Mucosa of rectum (tissue), 2 donors: ENCODE data around the gene MPO.
A peak's percentile ranks its signal among the peaks of the same experiment; 100 is the strongest.

Experiments used
- H3K27ac ChIP-seq, 2 donors: one replicate each; pipeline ENCODE4 v1.7.0; 2013; ENCODE audit warnings: inconsistent platforms in 2 of 2, low read depth in 2 of 2, low read length in 2 of 2
- H3K27me3 ChIP-seq, 2 donors: one replicate each; pipeline ENCODE4 v1.7.0; 2013; ENCODE audit warnings: low read length in 2 of 2; ENCODE audit not compliant: control insufficient read depth in 2 of 2, insufficient read depth in 2 of 2
- H3K36me3 ChIP-seq, 2 donors: one replicate each; pipeline ENCODE4 v1.7.0; 2013; ENCODE audit warnings: low read length in 2 of 2; ENCODE audit not compliant: control insufficient read depth in 2 of 2, insufficient read depth in 2 of 2
- H3K4me1 ChIP-seq, 2 donors: one replicate each; pipeline ENCODE4 v1.7.0; 2013; ENCODE audit warnings: low read length in 2 of 2, mild to moderate bottlenecking in 1 of 2; ENCODE audit not compliant: control insufficient read depth in 2 of 2, insufficient read depth in 2 of 2
- H3K4me3 ChIP-seq, 2 donors: one replicate each; pipeline ENCODE4 v1.7.0; 2013; ENCODE audit warnings: low read length in 2 of 2
- H3K9ac ChIP-seq, 2 donors: one replicate each; pipeline ENCODE4 v1.7.0; 2013; ENCODE audit warnings: low read length in 2 of 2, low read depth in 1 of 2, mild to moderate bottlenecking in 1 of 2
- H3K9me3 ChIP-seq, 2 donors: one replicate each; pipeline ENCODE4 v1.7.0; 2013; ENCODE audit warnings: low read length in 2 of 2; ENCODE audit not compliant: control insufficient read depth in 2 of 2
- donor health status: healthy.
- donor health status: Normal muscosa, but diverticular disease.

The MPO gene

DNA sequence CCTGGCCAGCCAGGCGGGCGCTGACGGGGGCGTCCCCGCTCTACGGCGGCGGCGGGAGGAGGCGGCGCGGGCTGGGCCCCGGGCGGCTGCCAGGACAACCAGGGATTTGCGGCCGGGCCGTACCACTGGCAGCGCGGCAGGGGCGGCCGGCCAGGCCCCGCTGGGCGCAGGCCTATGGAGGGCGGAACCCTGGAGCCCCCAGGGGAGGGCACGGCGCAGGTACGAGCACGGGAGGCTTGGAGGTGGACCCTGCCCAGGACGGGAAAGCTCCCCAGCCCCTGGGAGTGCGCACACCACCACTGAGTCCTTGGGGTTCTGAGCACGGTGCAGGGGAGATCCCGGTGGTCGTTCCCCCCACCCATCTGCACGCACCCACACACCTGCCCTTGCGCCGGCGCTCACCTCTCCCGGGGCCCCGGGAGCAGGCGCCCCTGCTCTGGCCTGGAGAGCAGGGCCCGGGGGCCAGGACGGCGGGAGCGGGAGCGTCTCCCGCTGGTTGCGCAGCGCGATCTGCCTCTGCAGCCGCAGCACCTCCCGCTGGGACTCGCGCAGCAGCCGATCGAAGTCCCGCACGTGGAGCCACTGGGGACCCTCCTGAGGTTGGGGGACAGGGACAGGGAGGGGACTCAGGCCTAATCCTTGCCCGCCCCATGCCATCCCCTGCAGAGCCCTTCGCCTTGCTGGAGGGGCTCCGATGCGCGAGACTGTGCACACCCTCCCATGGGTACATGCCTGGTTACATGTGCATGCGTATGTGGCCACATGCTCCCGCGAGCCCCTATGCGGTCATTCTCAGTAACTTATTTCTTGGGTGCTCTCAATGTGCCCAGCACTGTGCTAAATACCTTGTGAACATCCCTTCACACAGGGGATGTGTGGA is 43.9 kb upstream of the MPO start:
- Histone ChIP-seq H3K27ac (peak overlapping the region; percentile 5 to 23), H3K27me3 (no peaks in the 10 kb centered on the region), H3K9ac (peak overlapping the region; percentile 65 to 70), H3K4me3 (peak overlapping the region; percentile 79 to 83), H3K4me1 (peaks cover 9 to 16% of the 10 kb centered on the region in 2 donors), H3K9me3 (no peaks in the 10 kb centered on the region), H3K36me3 (no peaks in the 10 kb centered on the region)

DNA sequence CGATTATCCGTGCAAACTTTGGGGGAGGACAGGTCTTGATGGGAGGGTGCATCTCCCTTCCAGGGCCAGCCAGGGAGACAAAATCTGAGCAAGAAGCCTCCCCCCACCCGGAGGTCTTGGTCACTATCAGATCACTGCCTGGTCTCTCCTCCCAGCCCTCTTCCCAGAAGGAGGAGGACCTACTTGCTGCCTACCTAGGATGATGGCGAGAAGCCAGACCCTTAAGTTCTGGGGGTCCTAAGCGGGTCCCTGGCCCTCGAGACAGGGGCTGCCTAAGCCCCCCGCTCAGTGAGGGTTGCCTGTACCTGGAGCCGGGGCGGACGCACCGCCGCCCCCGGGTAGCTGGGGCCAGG is 43.3 kb upstream of the MPO start:
- no peaks in the 10 kb centered on the region for H3K27me3 ChIP-seq
- H3K9me3 ChIP-seq, result no peaks in the 10 kb centered on the region
- peak overlapping the region; percentile 56 to 70 for H3K9ac ChIP-seq
- no peaks in the 10 kb centered on the region for H3K36me3 ChIP-seq
- H3K27ac ChIP-seq, result peak overlapping the region in 1 of 2 donors; percentile 23
- peaks cover 9 to 14% of the 10 kb centered on the region in 2 donors for H3K4me1 ChIP-seq
- peak overlapping the region; percentile 67 to 83 for H3K4me3 ChIP-seq

GRCh38 chr17:58323366-58324055 is 42.8 kb upstream of the MPO start:
- no peaks in the 10 kb centered on the region for H3K36me3 ChIP-seq
- H3K4me1 ChIP-seq, result peaks cover 9 to 13% of the 10 kb centered on the region in 2 donors
- H3K9me3 ChIP-seq, result no peaks in the 10 kb centered on the region
- peak overlapping the region in 1 of 2 donors; percentile 70 for H3K9ac ChIP-seq
- no peak overlapping the region for H3K27ac ChIP-seq
- peak overlapping the region in 1 of 2 donors; percentile 67 for H3K4me3 ChIP-seq
- no peaks in the 10 kb centered on the region for H3K27me3 ChIP-seq

DNA sequence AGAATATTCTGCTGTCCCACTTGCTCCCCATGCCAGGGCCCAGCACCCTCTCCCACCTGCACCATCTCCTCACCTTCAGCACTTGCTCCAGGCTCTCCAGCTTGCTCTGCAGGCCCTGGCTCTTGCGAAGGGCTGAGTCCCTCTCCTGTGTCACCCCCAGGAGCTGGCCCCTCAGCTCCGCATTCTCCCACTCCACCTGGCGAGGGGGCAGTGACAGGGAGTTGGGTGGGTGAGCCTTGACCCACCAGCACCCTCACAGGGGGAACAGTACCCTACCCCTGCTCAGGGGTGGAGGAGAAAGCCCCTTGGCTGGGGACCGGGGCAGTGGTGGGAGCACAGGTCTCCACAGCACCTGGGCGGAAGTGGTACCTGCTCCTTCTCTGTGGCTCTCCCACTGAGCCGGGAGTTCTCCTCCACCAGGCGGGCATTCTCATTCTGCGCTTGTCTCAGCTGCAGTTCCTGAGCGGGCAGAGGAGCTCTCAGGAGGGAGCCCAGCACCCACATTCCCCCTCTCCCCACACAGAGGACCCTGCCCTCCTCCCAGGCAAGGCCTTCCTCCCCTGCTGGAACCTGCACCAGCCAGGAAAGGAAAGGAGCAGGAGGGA is 41.9 kb upstream of the MPO start:
- Histone ChIP-seq H3K36me3 (no peaks in the 10 kb centered on the region), H3K27me3 (no peaks in the 10 kb centered on the region), H3K4me1 (peaks cover 7 to 13% of the 10 kb centered on the region in 2 donors), H3K4me3 (no peak overlapping the region), H3K9me3 (no peaks in the 10 kb centered on the region), H3K9ac (no peak overlapping the region), H3K27ac (peak overlapping the region in 1 of 2 donors; percentile 0)

GRCh38 chr17:58321571-58322525 is 41.1 kb upstream of the MPO start:
- Histone ChIP-seq H3K4me3 (no peak overlapping the region), H3K9ac (no peak overlapping the region), H3K27ac (no peak overlapping the region), H3K4me1 (peaks cover 7 to 16% of the 10 kb centered on the region in 2 donors), H3K9me3 (no peaks in the 10 kb centered on the region), H3K36me3 (no peaks in the 10 kb centered on the region), H3K27me3 (no peaks in the 10 kb centered on the region)

- Histone ChIP-seq H3K27ac (no peak overlapping the region), H3K4me3 (no peak overlapping the region), H3K27me3 (no peaks in the 10 kb centered on the region), H3K9me3 (no peaks in the 10 kb centered on the region), H3K9ac (no peak overlapping the region), H3K4me1 (peaks cover 7 to 16% of the 10 kb centered on the region in 2 donors), H3K36me3 (no peaks in the 10 kb centered on the region)
These were observed 40.0 kb upstream of the MPO start for GRCh38 chr17:58320570-58321323.

DNA sequence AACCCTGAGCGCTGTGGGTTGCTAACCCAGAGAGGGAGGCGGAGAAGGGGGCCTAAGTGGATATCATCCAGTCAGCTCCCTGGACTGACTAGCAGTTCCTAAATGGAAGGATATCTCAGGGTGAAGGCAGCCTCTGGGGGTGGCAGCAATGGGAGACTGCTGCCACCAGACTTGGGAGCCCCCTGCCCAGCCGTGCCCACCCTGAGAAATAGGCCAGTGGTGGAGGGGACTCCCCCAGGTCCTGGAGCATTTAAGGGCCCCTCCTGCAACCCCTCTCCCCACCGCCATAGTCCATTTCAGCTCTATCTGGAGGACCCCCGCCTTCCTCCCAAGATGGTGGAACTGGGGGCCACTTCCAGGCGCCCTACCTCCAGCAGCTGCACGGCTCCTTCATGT is 39.4 kb upstream of the MPO start:
- H3K4me1 ChIP-seq, result peaks cover 5 to 15% of the 10 kb centered on the region in 2 donors
- H3K4me3 ChIP-seq, result no peak overlapping the region
- H3K9ac ChIP-seq, result no peak overlapping the region
- no peaks in the 10 kb centered on the region for H3K9me3 ChIP-seq
- H3K27me3 ChIP-seq, result no peaks in the 10 kb centered on the region
- no peaks in the 10 kb centered on the region for H3K36me3 ChIP-seq
- H3K27ac ChIP-seq, result no peak overlapping the region

DNA sequence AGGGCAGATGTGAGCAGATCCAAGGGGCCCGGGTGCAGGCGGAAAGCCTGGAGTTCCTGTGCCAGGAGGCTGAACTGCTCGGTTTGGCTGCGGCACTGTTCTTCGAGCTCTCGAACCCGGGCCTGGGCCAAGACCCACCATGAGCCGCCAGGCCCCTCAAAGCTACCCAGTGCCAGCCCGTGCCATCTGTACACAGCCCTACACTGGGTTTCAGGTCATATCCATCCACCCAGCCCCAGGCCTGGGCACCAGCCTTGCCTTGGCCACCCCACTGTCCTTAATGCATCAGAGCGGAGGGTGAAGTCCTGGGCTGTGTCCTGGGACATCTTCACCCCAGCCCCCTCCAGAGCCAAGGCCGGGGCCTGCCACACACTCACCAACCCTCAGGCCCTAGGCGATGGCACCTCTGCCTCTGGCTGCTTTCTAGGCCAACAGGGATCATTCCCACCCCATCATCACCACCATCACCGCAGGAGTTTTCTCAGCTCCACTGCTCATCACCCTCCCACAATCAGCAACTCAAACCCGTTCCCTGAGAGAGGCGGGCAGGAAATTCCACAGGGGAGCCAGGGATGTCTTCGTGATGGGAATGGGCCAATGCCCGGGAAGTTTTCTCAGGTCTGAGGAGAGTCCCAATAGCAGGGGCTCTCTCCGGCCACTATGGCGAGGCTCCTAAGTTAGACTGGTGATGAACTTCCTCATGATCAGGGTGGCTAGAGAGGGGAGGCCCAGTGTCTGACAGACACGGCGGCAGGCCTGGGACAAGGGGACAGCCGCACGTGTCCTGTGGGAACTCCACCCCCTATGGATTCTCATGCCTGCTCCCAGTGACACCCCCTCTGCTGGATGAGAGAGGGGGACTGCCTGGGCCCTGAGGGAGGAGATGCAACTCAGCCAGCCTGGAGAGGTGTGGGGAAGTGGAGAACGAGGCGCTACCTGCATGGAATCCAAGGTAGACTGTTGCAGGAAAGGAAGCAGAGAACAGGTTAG is 38.7 kb upstream of the MPO start:
- Histone ChIP-seq H3K36me3 (no peaks in the 10 kb centered on the region), H3K9ac (no peak overlapping the region), H3K27ac (no peak overlapping the region), H3K4me1 (peaks cover 0 to 11% of the 10 kb centered on the region in 2 donors), H3K9me3 (no peaks in the 10 kb centered on the region), H3K27me3 (no peaks in the 10 kb centered on the region), H3K4me3 (no peak overlapping the region)
